ENCODE measurements around the gene TLK2.

DNA sequence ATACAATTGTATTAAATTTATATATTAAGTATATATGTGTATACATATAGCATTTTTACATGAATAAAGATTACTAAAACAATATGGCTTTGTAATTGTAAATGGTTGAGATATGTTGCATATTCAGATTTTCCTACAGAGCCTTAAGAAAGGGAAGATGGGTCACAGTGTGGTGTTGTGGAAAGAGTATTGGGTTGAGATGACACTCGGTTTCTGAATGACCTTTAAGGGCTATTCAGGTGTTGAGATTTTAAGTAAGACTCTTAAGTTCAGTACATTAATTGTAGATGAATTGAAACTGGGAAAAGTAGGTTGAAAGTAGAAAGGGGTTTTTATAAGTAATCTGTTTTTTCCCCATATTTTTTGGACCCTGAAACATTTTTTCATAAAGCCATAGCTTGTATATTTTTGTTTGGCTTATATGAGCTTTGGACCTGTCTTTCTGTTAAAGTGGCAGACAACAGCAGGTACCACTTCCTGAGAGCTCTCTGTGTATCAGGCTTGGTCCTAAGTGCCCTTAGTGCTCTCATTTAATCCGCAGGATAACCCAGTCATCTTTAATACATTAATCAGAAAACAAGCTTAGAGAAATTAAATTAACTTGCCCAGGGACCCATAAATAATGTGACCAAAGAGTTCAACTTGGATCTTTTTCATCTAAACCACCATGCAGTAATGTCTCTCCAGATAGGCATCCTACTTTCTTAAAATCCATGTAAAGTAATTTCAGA is 100.3 kb downstream of the TLK2 start:
- TF ChIP-seq, protein P1, sequence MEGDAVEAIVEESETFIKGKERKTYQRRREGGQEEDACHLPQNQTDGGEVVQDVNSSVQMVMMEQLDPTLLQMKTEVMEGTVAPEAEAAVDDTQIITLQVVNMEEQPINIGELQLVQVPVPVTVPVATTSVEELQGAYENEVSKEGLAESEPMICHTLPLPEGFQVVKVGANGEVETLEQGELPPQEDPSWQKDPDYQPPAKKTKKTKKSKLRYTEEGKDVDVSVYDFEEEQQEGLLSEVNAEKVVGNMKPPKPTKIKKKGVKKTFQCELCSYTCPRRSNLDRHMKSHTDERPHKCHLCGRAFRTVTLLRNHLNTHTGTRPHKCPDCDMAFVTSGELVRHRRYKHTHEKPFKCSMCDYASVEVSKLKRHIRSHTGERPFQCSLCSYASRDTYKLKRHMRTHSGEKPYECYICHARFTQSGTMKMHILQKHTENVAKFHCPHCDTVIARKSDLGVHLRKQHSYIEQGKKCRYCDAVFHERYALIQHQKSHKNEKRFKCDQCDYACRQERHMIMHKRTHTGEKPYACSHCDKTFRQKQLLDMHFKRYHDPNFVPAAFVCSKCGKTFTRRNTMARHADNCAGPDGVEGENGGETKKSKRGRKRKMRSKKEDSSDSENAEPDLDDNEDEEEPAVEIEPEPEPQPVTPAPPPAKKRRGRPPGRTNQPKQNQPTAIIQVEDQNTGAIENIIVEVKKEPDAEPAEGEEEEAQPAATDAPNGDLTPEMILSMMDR (conservative IDR thresholded peaks at IDR 0.05 in 1 of 2, IDR thresholded peaks at IDR 0.05 in 1 of 2; ENCODE audit: extremely low read depth in 1 of 2, insufficient read depth in 1 of 2, low read depth in 1 of 2, low read length in 2 of 2): no peak
- no peak for TF ChIP-seq EZH2 (IDR thresholded peaks at IDR 0.05; ENCODE audit: borderline replicate concordance, low read length)
